DND-41 (cell line): Measurements from ENCODE around the gene UBE3B.

Experiments used
- EZH2 ChIP-seq: IDR thresholded peaks from 3 replicates; pipeline ENCODE4 v1.6.1; 2012; ENCODE audit warnings: borderline replicate concordance, low read depth, mild to moderate bottlenecking, moderate library complexity, low read length, inconsistent platforms; ENCODE audit not compliant: severe bottlenecking
- TF ChIP-seq, protein P1 (sequence below): IDR thresholded peaks from 2 replicates; pipeline ENCODE4 v1.5.1; 2012; ENCODE audit warnings: borderline replicate concordance, low read length, moderate library complexity, mild to moderate bottlenecking; ENCODE audit not compliant: poor library complexity, severe bottlenecking; ENCODE audit errors: extremely low read depth

DNA sequence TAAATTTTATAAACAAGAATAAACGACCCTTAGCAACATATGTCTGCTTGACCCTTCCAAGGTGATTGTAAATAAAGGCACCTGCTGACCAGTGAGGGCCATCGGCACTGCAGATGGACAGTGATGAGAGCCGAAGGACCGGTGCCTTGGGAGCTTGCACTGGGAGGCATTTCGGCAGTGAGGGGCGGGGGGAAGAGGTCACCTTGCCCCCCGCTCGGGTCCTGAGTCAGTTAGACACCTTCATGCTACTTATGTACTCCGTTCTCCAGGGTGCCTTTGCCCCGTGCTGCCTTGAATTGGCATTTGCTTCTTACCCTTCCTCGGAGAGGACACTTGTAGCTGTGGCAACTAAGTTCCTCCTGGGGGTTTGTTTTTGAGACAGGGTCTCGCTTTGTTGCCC, 72.8 kb downstream of the UBE3B start:
- TF ChIP-seq, protein P1, sequence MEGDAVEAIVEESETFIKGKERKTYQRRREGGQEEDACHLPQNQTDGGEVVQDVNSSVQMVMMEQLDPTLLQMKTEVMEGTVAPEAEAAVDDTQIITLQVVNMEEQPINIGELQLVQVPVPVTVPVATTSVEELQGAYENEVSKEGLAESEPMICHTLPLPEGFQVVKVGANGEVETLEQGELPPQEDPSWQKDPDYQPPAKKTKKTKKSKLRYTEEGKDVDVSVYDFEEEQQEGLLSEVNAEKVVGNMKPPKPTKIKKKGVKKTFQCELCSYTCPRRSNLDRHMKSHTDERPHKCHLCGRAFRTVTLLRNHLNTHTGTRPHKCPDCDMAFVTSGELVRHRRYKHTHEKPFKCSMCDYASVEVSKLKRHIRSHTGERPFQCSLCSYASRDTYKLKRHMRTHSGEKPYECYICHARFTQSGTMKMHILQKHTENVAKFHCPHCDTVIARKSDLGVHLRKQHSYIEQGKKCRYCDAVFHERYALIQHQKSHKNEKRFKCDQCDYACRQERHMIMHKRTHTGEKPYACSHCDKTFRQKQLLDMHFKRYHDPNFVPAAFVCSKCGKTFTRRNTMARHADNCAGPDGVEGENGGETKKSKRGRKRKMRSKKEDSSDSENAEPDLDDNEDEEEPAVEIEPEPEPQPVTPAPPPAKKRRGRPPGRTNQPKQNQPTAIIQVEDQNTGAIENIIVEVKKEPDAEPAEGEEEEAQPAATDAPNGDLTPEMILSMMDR: no peak
- TF ChIP-seq EZH2: no peak
